ENCODE measurements around the gene METRN.

Gene METRN

GRCh38 chr16:693364-693763 is 21.6 kb upstream of the METRN start:
- no peak for DNase-seq

DNA sequence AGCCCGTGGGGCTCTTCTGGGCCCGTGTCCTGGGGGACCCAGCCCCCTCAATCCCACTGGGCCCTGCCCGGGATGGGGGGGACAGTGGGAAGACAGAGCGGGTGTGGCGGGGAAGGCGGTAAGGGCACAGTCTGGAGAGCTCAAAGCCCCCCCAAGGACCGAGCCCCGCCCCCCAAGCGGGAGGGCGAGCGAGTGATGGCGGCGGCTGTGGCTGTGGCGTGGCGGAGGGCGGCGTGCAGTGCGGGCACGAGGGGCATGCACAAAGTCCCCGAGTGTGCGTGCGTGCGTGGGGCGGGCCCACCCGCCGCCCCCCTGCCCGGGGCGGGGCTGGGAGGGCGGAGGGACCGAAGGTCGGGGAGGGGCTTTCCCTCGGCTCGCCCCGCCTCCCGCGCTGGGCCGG is 21.2 kb upstream of the METRN start:
- no peak for DNase-seq

GRCh38 chr16:694187-694862 is 20.6 kb upstream of the METRN start:
- DNase-seq: no peak

- DNase-seq: no peak
Measured at GRCh38 chr16:694863-695354, 20.0 kb upstream of the METRN start.

DNA sequence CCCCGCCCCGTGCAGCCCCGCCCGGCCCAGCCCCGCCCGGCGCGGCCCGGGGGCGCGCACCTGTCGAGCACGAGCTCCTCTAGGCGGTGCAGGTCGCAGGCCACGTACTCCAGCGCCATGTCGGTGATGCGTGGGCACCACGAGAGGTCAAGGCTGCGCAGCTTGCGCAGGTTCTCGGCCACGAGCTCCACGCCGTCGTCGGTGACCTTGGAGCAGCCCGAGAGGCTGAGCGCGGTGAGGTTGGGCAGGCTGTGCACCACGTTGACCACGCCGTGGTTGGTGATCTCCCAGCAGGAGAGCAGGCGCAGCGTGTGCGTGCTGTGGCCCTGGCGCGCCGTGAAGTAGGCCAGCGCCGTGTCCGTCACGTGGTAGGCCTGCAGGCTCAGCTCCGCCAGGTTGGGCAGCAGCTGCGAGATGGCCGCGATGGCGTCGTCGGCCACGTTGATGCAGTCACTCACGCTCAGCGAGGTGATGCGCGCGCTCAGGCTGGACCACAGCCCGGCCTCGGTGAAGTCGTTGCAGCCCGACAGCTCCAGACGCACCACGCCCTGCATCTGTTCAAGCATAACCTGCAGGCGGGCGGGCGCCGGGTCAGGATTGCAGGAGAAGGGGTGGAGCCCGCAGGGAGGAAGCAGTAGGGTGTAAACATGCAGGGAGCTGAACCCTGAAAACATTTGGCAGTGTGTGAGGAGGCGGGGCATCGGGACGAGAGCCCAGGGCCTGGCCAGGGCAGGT is 19.4 kb upstream of the METRN start:
- peak; percentile 73 for DNase-seq

- DNase-seq: no peak
Measured at GRCh38 chr16:698911-699671, 15.8 kb upstream of the METRN start.

- DNase-seq: peak; percentile 58
Measured at GRCh38 chr16:700684-701584, 14.0 kb upstream of the METRN start.

DNA sequence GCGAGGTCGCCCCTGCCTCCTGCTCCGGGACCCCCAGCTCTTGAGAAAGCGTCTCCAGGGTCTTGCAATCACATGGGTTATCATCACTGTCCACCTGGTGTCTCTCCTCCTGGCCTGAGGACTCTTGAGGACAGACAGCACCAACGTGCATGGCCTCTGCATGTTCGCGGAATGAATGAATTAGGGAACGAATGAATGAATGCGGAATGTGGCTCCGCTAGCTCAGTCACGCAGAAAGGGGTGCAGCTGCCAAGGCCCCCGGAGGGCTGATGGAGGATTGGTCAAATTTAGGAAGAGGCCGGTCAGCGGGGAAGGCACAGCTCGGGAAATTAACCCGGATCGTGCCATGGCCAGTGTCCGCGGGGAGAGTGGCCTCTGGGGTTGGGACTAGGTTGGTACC is 12.6 kb upstream of the METRN start:
- no peak for DNase-seq

DNA sequence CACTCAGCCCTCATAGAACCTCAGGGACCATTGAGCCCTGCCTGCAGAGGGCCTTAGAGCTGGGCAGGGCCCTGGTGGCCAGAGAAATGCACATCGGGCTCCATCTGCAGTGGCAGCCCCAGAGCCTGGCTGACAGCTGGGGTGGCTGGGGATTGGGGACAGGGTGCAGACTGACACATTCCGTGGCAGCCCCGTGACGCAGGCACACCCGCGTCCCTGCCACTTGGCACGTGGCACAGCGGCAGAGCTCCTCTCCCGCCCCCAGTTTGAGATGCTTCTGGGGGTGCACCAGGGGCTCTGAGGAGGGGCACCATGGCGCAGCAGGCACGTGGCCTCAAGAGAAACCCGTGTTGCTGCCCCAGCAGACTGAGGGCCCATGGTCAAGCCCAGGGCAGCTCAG is 11.5 kb upstream of the METRN start:
- DNase-seq: no peak

DNA sequence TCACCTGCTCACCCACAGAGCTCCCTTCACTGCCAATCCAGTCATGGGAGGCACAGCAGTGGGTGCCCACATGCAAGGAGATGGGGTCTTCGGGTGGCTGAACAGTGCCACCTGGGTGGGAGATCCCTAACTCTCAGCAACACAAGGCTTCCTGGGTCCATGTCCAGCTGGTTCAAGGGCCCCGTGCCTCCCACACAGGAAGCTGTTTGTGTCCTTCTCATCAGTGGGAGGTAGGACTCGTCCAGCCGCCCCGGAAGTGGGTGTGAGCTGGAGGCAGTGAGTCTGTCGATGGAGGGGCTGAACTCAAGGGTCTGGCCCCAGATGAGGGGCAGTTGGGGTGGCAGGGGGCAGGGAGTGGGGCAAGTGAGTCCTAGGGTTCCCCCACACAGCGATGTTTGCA is 10.9 kb upstream of the METRN start:
- no peak for DNase-seq

DNA sequence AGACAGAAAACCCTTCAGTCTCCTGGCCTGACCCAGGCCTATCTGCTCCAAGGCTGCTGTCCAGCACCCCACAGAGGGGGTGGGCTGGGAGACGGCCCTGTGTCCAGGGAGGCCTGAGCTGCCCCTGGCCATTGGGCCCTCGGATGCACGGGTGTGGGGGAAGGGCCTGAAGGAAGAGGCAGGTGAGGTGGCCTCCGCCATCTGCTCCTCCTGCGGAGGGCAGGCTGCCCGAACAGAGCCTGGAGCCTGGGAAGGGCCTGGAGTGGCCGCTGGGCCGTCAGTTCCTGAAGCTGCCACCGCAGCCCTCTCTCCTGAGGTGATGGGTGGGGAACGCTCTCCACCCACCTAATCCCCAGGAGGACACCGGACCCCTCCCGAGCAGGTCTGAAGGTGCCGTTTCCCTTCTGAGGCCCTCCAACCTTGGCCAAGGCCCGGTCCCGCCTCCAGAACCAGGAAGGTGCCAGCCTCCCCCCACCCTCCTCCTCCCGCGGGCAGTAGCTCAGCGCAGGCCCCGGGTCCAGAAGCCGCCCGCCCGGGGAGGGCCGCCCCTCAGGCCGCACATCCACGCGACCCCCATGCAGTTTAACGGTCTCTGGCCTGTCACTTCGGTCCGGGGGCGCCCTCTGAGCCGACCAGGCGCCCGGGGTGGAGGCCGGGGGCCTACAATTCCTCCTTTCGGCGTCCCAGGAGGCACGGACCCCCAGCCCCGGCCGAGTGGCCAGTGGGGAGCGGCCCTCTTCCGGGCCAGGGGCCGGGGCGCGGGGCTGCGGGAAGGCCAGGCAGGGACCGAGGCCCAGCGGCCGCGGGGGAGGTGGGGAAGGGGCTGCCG is 10.2 kb upstream of the METRN start:
- no peak for DNase-seq

GRCh38 chr16:705431-706188 is 9.3 kb upstream of the METRN start, which contains the start of gene FBXL16:
Gene FBXL16 (minus strand): TSS chr16:705801. CDS start chr16:697405, 8,396 bp downstream.
- no peak for DNase-seq

GRCh38 chr16:706189-707061 is 8.5 kb upstream of the METRN start:
- no peak for DNase-seq

DNA sequence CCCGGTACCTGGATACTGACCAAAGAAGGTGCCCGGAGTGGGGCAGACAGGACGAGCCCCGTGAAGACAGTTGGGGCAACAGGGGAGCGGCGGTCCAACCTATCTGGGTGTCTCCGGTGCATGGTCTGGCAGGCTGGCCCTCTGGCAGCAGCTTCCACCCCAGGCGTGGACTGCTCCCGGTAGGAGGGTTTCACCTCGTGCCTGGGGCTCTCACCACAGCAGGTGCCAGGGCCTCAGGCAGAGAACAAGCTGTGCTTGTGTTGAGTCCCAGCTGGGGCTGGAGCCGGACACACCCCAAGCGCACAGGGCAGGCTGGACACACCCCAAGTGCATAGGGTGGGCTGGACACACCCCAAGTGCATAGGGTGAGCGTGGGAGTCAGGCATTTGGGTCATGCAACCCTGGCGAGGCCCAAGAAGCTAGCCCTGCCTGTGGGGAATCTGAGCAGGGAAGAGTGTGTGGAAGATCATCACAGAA is 7.8 kb upstream of the METRN start:
- no peak for DNase-seq

GRCh38 chr16:708019-708418 is 6.9 kb upstream of the METRN start:
- no peak for DNase-seq

DNA sequence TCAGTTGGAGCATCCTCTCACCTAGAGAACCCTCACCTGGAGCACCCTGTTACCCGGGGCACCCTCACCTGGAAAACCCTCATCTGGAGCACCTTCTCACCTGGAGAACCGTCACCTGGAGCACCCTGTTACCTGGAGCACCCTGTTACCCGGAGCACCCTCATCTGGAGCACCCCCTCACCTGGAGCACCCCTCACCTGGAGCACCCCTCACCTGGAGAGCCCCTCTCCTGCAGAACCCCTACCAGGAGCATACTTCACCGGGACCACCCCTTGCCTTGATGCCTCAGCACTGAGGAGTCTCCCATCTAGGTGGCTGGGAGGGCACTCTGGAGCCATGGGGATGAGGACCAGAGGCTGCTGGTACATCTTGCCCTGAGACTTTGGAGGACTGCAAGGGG is 6.0 kb upstream of the METRN start:
- DNase-seq: no peak

GRCh38 chr16:709566-710499 is 5.1 kb upstream of the METRN start:
- no peak for DNase-seq

DNA sequence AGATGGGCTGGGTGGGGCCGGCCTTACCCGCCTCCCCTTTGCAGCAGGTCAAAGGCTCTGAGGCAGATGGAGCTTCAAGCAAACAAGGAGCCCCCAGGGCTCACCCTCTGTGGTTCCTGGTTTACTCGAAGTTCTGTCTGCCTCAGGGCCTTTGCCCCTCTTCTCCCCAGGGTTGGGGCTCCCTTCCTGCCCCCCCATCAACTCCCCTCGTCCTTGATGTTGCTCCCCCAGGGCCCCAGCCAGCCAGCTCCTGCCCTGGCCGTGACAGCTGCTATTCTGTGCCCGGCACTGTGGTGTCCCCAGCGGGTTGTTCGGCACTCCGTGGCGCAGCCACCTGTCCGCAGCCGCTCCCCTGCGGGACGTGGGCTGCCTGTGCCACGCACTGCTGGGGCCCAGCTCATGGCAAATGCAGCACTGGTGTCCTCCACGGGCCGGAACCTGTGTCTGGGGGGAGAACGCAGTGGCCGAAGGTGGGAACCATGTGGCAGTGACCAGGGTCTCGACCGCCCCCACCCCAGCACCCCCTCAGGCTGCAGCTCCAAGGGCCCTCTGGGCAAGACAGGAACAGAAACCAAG is 4.3 kb upstream of the METRN start:
- DNase-seq: no peak
